ENCODE results near the gene LPCAT2.

DNA sequence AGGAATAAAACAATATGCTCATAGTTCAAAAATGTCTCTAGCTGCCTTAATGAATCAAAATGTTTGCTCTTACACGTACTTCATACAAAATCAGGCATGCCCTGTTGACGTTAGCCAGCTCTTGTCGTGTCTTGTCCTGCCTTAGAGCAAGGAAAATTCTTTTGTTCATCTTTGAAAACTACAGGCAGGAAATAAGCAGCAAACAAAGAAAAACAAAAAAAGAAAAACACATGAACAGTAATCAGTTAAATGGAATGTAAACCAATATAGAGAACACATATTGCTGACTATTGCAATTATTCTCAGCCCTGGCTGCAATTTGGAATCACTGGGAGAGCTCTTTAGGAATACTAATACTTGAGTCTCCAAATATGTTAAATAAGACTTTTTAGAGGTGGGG is 59.3 kb downstream of the LPCAT2 start:
- TF ChIP-seq, protein P1, sequence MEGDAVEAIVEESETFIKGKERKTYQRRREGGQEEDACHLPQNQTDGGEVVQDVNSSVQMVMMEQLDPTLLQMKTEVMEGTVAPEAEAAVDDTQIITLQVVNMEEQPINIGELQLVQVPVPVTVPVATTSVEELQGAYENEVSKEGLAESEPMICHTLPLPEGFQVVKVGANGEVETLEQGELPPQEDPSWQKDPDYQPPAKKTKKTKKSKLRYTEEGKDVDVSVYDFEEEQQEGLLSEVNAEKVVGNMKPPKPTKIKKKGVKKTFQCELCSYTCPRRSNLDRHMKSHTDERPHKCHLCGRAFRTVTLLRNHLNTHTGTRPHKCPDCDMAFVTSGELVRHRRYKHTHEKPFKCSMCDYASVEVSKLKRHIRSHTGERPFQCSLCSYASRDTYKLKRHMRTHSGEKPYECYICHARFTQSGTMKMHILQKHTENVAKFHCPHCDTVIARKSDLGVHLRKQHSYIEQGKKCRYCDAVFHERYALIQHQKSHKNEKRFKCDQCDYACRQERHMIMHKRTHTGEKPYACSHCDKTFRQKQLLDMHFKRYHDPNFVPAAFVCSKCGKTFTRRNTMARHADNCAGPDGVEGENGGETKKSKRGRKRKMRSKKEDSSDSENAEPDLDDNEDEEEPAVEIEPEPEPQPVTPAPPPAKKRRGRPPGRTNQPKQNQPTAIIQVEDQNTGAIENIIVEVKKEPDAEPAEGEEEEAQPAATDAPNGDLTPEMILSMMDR (IDR thresholded peaks at IDR 0.05) = no peak
- TF ChIP-seq, protein P2, sequence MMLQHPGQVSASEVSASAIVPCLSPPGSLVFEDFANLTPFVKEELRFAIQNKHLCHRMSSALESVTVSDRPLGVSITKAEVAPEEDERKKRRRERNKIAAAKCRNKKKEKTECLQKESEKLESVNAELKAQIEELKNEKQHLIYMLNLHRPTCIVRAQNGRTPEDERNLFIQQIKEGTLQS (CRISPR knock-in tag; conservative IDR thresholded peaks at IDR 0.05) = no peak
- TF ChIP-seq, protein P3, sequence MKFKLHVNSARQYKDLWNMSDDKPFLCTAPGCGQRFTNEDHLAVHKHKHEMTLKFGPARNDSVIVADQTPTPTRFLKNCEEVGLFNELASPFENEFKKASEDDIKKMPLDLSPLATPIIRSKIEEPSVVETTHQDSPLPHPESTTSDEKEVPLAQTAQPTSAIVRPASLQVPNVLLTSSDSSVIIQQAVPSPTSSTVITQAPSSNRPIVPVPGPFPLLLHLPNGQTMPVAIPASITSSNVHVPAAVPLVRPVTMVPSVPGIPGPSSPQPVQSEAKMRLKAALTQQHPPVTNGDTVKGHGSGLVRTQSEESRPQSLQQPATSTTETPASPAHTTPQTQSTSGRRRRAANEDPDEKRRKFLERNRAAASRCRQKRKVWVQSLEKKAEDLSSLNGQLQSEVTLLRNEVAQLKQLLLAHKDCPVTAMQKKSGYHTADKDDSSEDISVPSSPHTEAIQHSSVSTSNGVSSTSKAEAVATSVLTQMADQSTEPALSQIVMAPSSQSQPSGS (CRISPR knock-in tag; IDR thresholded peaks at IDR 0.05; ENCODE audit: borderline replicate concordance, low read depth) = no peak
- TF ChIP-seq, protein P4, sequence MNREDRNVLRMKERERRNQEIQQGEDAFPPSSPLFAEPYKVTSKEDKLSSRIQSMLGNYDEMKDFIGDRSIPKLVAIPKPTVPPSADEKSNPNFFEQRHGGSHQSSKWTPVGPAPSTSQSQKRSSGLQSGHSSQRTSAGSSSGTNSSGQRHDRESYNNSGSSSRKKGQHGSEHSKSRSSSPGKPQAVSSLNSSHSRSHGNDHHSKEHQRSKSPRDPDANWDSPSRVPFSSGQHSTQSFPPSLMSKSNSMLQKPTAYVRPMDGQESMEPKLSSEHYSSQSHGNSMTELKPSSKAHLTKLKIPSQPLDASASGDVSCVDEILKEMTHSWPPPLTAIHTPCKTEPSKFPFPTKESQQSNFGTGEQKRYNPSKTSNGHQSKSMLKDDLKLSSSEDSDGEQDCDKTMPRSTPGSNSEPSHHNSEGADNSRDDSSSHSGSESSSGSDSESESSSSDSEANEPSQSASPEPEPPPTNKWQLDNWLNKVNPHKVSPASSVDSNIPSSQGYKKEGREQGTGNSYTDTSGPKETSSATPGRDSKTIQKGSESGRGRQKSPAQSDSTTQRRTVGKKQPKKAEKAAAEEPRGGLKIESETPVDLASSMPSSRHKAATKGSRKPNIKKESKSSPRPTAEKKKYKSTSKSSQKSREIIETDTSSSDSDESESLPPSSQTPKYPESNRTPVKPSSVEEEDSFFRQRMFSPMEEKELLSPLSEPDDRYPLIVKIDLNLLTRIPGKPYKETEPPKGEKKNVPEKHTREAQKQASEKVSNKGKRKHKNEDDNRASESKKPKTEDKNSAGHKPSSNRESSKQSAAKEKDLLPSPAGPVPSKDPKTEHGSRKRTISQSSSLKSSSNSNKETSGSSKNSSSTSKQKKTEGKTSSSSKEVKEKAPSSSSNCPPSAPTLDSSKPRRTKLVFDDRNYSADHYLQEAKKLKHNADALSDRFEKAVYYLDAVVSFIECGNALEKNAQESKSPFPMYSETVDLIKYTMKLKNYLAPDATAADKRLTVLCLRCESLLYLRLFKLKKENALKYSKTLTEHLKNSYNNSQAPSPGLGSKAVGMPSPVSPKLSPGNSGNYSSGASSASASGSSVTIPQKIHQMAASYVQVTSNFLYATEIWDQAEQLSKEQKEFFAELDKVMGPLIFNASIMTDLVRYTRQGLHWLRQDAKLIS (CRISPR knock-in tag; IDR thresholded peaks at IDR 0.05; ENCODE audit: borderline replicate concordance) = no peak
- TF ChIP-seq, protein P5, sequence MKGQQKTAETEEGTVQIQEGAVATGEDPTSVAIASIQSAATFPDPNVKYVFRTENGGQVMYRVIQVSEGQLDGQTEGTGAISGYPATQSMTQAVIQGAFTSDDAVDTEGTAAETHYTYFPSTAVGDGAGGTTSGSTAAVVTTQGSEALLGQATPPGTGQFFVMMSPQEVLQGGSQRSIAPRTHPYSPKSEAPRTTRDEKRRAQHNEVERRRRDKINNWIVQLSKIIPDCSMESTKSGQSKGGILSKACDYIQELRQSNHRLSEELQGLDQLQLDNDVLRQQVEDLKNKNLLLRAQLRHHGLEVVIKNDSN (CRISPR knock-in tag; IDR thresholded peaks at IDR 0.05) = no peak
- TF ChIP-seq FOXP1 (CRISPR knock-in tag; IDR thresholded peaks at IDR 0.05; ENCODE audit: borderline replicate concordance) (no peak), TEAD4 (CRISPR knock-in tag; IDR thresholded peaks at IDR 0.05) (no peak), ATF1 (CRISPR knock-in tag; IDR thresholded peaks at IDR 0.05) (no peak), OVOL2 (CRISPR knock-in tag; IDR thresholded peaks at IDR 0.05; ENCODE audit: borderline replicate concordance) (no peak), GTF2I (CRISPR knock-in tag; conservative IDR thresholded peaks at IDR 0.05) (no peak), IRF2 (CRISPR knock-in tag; IDR thresholded peaks at IDR 0.05; ENCODE audit: borderline replicate concordance, low read depth) (no peak)
- TF ChIP-seq, protein P6, sequence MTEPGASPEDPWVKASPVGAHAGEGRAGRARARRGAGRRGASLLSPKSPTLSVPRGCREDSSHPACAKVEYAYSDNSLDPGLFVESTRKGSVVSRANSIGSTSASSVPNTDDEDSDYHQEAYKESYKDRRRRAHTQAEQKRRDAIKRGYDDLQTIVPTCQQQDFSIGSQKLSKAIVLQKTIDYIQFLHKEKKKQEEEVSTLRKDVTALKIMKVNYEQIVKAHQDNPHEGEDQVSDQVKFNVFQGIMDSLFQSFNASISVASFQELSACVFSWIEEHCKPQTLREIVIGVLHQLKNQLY (CRISPR knock-in tag; IDR thresholded peaks at IDR 0.05) = no peak
- TF ChIP-seq, protein P7, sequence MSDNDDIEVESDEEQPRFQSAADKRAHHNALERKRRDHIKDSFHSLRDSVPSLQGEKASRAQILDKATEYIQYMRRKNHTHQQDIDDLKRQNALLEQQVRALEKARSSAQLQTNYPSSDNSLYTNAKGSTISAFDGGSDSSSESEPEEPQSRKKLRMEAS (CRISPR knock-in tag; IDR thresholded peaks at IDR 0.05) = no peak
